Calu3 (cell line): ENCODE results near the gene PHOX2A. TPM values are rescaled to one million over a fixed set of nuclear protein-coding genes. Genes with fewer than 3 reads are reported as not detected.

ENCODE experiments used
- BruUV-seq: library from RNA; stranded (reverse); fragments of 400-500 nt; replicated peaks from 2 replicates; lab custom pipeline; 2021; lab: Mats Ljungman, UMichigan
- CTCF ChIA-PET: fragments of 300-600 bp; sonication (Branson Sonifier 250); formaldehyde crosslinking; loops from one replicate; lab custom pipeline; 2022; ENCODE audit warnings: antibody characterized with exemption; lab: Charles Lee
- DNase-seq: peaks from one replicate; pipeline ENCODE4 v3.0.0; 2022
- H3K27ac Mint-ChIP-seq: one replicate; pipeline ENCODE4 v1.8.0; 2022; ENCODE audit warnings: mixed read lengths; ENCODE audit not compliant: unreplicated experiment
- H3K27me3 Mint-ChIP-seq: one replicate; pipeline ENCODE4 v1.8.0; 2022; ENCODE audit warnings: mixed read lengths; ENCODE audit not compliant: unreplicated experiment
- H3K36me3 Mint-ChIP-seq: one replicate; pipeline ENCODE4 v1.8.0; 2022; ENCODE audit warnings: mild to moderate bottlenecking, moderate library complexity, mixed read lengths; ENCODE audit not compliant: insufficient read depth, unreplicated experiment
- H3K4me1 Mint-ChIP-seq: one replicate; pipeline ENCODE4 v1.8.0; 2022; ENCODE audit warnings: mild to moderate bottlenecking, low read depth, mixed read lengths; ENCODE audit not compliant: unreplicated experiment
- H3K4me3 Mint-ChIP-seq: one replicate; pipeline ENCODE4 v1.8.0; 2022; ENCODE audit warnings: mild to moderate bottlenecking, low read depth, moderate library complexity, mixed read lengths; ENCODE audit not compliant: unreplicated experiment
- H3K9me3 Mint-ChIP-seq: one replicate; pipeline ENCODE4 v1.8.0; 2022; ENCODE audit warnings: low read depth, mixed read lengths; ENCODE audit not compliant: unreplicated experiment
- CTCF ChIP-seq: fragments of 200-600 bp; IDR thresholded peaks from one replicate; pipeline ENCODE4 v1.8.0; 2022; ENCODE audit warnings: antibody characterized with exemption; ENCODE audit not compliant: unreplicated experiment
- intact Hi-C: fragments of 100-400 bp; cut with micrococcal nuclease; formaldehyde crosslinking; loops from one replicate; pipeline ENCODE4 v1.10.0; 2022; ENCODE audit not compliant: unreplicated experiment
- total RNA-seq: library from RNA; stranded (reverse); gene quantifications from 2 replicates; pipeline ENCODE4 v1.2.3, GENCODE V29; 2022

PHOX2A gene
- total RNA-seq, 1 experiment from 2014 or later: not detected

- DNase-seq: no peak
- Mint-ChIP-seq H3K9me3 (no peaks in the 10 kb centered on the region), H3K27ac (no peak overlapping the region), H3K27me3 (peaks cover 3% of the 10 kb centered on the region), H3K4me3 (no peak overlapping the region), H3K4me1 (no peaks in the 10 kb centered on the region), H3K36me3 (peaks cover 54% of the 10 kb centered on the region)
- no peak for TF ChIP-seq CTCF
- no TSS peak for BruUV-seq
- intact Hi-C loops: no loop called here
- CTCF ChIA-PET: interaction anchor here (0.9 kb wide), 1 partner anchor 15 kb away, joined by 3 read pairs; no protein-coding TSS in a partner anchor
These were observed 9.1 kb downstream of the PHOX2A start for GRCh38 chr11:72234920-72235319.

- no peaks in the 10 kb centered on the region for H3K9me3 Mint-ChIP-seq
- H3K27ac Mint-ChIP-seq: no peak overlapping the region
- no peak for TF ChIP-seq CTCF
- H3K4me1 Mint-ChIP-seq: no peaks in the 10 kb centered on the region
- no peak overlapping the region for H3K4me3 Mint-ChIP-seq
- no peaks in the 10 kb centered on the region for H3K27me3 Mint-ChIP-seq
- H3K36me3 Mint-ChIP-seq: peaks cover 54% of the 10 kb centered on the region
- DNase-seq: no peak
- CTCF ChIA-PET: interaction anchor here (0.9 kb wide), 1 partner anchor 15 kb away, joined by 3 read pairs; no protein-coding TSS in a partner anchor
- intact Hi-C loops: no loop called here
- no TSS peak for BruUV-seq
These were observed 9.5 kb downstream of the PHOX2A start for GRCh38 chr11:72234514-72234830.

- DNase-seq: no peak
- intact Hi-C loops: no loop called here
- TF ChIP-seq CTCF: no peak
- H3K4me1 Mint-ChIP-seq: no peaks in the 10 kb centered on the region
- CTCF ChIA-PET: interaction anchor here (0.9 kb wide), 1 partner anchor 14 kb away, joined by 3 read pairs; no protein-coding TSS in a partner anchor
- no peaks in the 10 kb centered on the region for H3K9me3 Mint-ChIP-seq
- H3K4me3 Mint-ChIP-seq: no peak overlapping the region
- peaks cover 50% of the 10 kb centered on the region for H3K36me3 Mint-ChIP-seq
- H3K27ac Mint-ChIP-seq: no peak overlapping the region
- no peaks in the 10 kb centered on the region for H3K27me3 Mint-ChIP-seq
- no TSS peak for BruUV-seq
These were observed 10.0 kb downstream of the PHOX2A start for GRCh38 chr11:72233773-72234513.

- H3K27ac Mint-ChIP-seq: no peak overlapping the region
- H3K9me3 Mint-ChIP-seq: no peaks in the 10 kb centered on the region
- no peaks in the 10 kb centered on the region for H3K4me1 Mint-ChIP-seq
- CTCF ChIA-PET: no interaction called here
- intact Hi-C loops: no loop called here
- no peak for DNase-seq
- TF ChIP-seq CTCF: no peak
- no TSS peak for BruUV-seq
- H3K36me3 Mint-ChIP-seq: peaks cover 52% of the 10 kb centered on the region
- H3K27me3 Mint-ChIP-seq: no peaks in the 10 kb centered on the region
- H3K4me3 Mint-ChIP-seq: no peak overlapping the region
These were observed 10.8 kb downstream of the PHOX2A start for GRCh38 chr11:72233056-72233772.
